ENCODE data around the gene ZNF775. TPM values are rescaled to one million over a fixed set of nuclear protein-coding genes. Genes with fewer than 3 reads are reported as not detected.

ZNF775 gene
- total RNA-seq, 2 donors from 2014 or later, result 4.4 to 5.0 TPM

DNA sequence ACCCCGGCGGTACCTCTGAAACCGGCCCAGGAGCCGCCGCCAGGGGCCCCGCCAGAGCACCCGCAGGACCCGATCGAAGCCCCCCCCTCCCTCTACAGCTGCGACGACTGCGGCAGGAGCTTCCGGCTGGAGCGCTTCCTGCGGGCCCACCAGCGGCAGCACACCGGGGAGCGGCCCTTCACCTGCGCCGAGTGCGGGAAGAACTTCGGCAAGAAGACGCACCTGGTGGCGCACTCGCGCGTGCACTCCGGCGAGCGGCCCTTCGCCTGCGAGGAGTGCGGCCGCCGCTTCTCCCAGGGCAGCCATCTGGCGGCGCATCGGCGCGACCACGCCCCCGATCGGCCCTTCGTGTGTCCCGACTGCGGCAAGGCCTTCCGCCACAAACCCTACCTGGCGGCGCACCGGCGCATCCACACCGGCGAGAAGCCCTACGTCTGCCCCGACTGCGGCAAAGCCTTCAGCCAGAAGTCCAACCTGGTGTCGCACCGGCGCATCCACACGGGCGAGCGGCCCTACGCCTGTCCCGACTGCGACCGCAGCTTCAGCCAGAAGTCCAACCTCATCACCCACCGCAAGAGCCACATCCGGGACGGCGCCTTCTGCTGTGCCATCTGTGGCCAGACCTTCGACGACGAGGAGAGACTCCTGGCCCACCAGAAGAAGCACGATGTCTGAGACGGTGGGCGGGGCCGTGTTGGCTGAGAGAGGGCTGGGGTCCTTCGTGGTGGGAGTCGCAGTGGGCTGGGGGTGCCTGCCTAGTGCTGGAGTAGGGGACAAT lies 6.7 kb upstream of the ZNF775 start:
- H3K9me3 Mint-ChIP-seq, result no peaks in the 10 kb centered on the region
- DNase-seq (ENCODE audit: low spot score in 2 of 2) (no peak), ATAC-seq (no peak)
- no peak overlapping the region for H3K27ac Mint-ChIP-seq
- H3K36me3 Mint-ChIP-seq, result peaks cover 0 to 5% of the 10 kb centered on the region in 2 donors

DNA sequence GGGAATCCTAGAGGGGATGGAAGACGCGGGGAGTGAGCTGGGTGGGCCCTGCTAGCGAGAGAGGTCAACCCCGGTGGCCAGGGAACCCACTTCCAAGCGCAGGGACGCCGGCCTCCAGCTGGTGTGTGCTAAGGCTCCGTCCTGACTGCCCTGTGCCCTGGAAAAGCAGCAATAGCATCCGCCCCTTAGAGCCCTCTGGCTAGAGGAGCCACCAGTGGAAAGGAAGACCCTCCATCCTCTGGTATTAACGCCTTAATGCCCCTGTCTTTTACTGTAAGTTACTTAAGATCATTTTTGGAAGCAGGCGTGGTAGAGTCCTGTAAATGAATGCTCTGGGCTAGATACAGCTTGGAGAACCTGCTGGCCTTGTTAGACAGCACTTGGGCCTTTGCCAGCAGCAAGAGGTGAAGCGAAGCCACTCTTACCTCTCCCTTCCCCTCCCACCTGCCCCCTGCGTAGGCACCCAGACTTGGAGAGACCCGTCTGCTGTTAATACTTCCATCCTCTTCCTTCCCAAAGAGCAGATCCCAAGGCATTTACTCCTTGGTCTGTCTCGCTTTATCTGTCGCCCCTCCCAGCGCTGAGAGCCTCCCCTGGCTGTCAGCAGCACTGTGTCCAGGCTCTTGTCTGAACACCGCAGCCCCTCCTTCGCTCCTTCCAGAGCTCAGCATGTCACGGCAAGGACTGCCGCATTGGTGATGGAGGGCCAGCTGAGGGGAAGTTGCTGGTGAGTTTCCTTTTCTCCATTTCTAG lies 5.9 kb upstream of the ZNF775 start:
- Mint-ChIP-seq H3K27ac (no peak overlapping the region), H3K9me3 (no peaks in the 10 kb centered on the region), H3K36me3 (peaks cover 0 to 5% of the 10 kb centered on the region in 2 donors)
- ATAC-seq, result no peak
- DNase-seq (ENCODE audit: low spot score in 2 of 2), result no peak

DNA sequence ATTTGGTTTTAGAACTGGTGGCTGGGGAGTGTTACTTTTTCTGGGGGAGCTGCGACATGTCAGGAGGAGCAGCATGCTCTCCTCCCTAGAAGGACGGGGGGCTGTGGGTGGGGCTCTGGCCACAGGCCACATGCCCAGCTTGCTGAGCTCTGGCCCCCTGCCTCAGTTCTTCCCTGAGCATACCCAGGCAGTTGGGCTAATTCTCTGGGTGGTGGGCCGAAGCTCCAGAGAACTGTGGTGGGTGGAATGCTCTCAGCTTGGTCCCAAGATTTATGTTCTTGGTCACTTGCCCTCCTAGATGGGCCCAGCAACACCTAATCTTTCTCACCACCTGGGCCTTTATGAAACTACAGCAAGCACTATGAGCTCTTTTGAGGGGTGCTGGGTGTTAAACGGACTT lies 5.1 kb upstream of the ZNF775 start:
- ATAC-seq, result no peak
- H3K36me3 Mint-ChIP-seq, result peaks cover 0 to 3% of the 10 kb centered on the region in 2 donors
- H3K9me3 Mint-ChIP-seq, result no peaks in the 10 kb centered on the region
- peak overlapping the region in 1 of 2 donors; percentile 4 for H3K27ac Mint-ChIP-seq
- DNase-seq (ENCODE audit: low spot score in 2 of 2), result no peak

DNA sequence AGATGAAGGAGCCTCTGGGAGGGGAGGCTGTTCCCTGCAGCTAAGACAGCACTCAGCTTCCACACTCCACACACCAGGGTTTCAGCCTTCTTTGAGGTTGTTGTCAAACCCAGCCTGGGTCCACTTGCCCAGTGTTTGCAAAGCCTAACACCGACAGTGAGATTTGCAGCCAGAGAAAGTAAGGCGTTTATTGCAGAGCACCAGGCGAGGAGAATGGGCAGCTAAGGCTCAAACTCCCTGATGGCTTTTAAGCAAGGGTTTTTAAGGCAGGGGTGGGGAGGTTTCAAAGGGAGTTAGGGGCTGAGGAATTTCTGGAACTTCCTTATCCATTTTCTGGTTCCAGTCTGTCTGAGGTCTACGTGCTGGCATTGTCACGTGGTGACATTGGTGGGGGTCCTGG lies 4.7 kb upstream of the ZNF775 start:
- ATAC-seq (no peak), DNase-seq (ENCODE audit: low spot score in 2 of 2) (no peak)
- Mint-ChIP-seq H3K9me3 (no peaks in the 10 kb centered on the region), H3K27ac (peak overlapping the region in 1 of 2 donors; percentile 4), H3K36me3 (peaks cover 0 to under 1% of the 10 kb centered on the region in 2 donors)

DNA sequence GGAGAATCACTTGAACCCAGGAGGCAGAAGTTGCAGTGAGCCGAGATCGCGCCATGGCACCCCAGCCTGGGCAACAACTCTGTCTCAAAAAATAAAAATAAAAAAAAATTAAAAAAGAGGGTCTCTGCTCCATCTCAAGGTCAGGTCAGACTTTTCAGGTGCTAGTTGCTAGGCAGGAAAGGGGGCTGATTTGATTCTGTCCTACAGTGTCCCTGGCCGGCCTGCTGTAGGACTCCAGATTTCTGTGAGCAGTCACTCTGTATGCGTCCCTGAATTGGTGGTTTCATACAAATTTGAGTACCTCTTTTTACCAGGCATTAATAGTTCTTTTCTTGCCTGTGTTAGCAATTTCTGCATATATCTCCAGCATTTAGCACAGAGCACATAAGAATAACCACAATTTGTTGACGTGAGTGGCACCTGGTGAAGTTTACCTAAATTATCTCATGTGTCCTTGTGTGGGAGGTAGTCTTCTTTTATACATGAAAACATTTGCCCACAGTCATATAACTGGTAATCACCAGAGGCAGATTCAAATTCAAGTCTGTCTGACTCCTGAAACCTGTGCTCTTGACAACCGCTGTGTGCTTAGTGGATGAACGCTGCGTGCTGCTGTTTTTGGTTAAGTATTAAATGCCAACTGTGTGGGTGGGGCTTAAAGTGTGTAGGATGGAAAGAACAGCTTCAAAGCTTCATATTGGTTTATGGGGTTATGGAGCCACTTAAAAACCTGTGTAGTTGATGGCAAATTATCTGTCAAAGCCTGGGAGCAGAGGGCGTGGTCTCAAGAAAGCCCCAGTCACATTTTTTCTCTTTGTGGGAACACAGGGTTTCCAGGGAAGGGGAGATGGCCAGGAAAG lies 3.2 kb upstream of the ZNF775 start:
- Mint-ChIP-seq H3K27ac (peak overlapping the region; percentile 79 to 93), H3K36me3 (peaks cover 0 to 5% of the 10 kb centered on the region in 2 donors), H3K9me3 (no peaks in the 10 kb centered on the region)
- ATAC-seq (peak; percentile 6 to 46), DNase-seq (ENCODE audit: low spot score in 2 of 2) (peak in 1 of 2 donors; percentile 45)

DNA sequence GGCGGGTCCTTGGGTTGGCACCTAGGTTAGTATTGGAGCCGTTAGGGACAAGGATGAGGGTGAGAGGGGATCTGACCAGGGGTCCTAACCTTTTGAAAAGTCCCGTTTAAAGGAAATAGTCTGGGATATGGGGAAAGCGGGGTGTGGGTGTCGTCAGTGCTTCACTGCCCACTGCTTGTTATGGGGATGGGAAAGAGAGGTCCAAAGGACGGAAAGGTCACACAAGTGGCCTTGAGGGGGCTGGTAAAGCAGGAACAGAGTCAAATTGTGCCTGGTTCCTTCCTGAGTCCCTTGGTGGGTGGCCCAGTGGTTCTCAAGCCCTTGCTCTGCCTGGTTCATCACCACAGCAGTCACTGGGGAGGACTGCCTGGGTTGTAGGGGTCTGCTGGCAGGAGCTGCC lies 2.6 kb upstream of the ZNF775 start:
- DNase-seq (ENCODE audit: low spot score in 2 of 2) (no peak), ATAC-seq (no peak)
- Mint-ChIP-seq H3K27ac (peak overlapping the region; percentile 79 to 93), H3K36me3 (peaks cover 0 to 5% of the 10 kb centered on the region in 2 donors), H3K9me3 (no peaks in the 10 kb centered on the region)

DNA sequence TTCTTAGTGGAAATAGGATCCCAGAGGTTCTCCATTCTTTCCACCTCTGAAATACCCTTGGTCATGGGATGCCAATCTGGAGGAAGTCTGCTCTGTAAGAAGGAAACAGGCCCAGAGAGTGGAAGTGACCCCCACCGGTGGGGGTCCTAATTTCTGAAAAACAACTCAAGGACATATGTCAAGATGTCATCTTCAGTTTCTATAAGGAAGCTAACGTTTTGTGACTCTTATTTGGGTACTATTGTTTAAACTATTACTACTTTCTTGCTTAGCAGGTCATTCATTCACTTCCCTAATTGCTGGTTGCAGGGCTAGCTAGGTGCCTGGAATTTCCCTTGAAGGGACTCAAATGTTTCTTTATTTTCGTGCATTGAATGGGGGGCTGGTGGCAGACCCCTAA lies 1.9 kb upstream of the ZNF775 start:
- Mint-ChIP-seq H3K9me3 (no peaks in the 10 kb centered on the region), H3K27ac (peak overlapping the region in 1 of 2 donors; percentile 84), H3K36me3 (peaks cover 0 to 5% of the 10 kb centered on the region in 2 donors)
- ATAC-seq (no peak), DNase-seq (ENCODE audit: low spot score in 2 of 2) (no peak)

DNA sequence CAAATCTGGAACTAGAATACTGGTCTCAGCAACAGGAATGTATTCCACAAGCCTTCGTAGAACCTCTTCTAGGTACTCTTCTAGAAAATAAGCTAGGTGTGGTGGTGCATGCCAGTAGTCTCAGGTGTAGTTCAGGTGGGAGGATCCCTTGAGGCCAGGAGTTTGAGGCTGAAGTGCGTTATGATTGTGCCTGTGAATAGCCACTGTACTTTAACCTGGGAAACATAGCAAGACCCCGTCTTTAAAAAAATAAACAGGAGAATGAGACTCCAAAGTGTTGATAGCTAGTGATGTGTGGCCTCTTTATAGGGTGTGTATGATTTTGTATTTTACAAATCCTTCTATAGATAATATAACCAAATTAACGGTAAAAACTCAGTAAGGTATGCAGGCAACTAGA lies 1.5 kb upstream of the ZNF775 start:
- Mint-ChIP-seq H3K27ac (peak overlapping the region; percentile 74 to 84), H3K36me3 (peaks cover 0 to 5% of the 10 kb centered on the region in 2 donors), H3K9me3 (no peaks in the 10 kb centered on the region)
- DNase-seq (ENCODE audit: low spot score in 2 of 2) (peak in 1 of 2 donors; percentile 20), ATAC-seq (no peak)

DNA sequence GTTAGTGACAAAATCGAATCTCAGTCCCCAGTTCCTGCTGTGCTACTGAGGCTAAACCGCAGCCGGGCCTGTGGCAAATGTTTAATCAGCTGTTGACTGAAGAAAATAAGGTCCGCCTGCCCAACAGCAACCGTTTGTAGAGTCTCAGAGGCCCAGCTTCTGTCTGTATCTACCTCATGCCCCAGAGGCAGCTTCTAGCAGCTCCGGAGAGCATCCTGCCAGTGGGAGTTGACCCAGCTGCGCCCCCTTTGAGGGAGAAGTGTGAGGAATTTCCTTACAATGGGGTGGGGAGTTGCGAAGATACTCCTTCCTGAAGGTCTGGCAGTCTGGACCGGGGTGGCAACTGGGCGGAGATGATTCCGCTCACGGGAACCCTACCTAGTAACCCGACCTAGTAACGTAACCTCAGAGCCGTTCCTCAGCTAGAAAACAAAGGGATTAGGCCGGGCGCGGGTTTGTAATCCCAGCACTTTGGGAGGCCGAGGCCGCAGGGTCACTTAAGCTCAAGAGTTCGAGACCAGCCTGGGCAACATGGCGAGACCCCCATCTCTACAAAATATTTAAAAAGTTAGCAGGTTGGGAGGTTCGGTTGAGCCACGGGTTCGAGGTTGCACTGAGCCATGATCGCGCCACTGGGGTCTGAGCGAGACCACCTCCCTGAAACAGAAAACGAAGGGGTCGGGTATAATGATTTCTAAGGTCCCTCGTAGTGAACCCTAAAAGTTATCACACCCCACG lies 846 bp upstream of the ZNF775 start:
- Mint-ChIP-seq H3K9me3 (no peaks in the 10 kb centered on the region), H3K27ac (peak overlapping the region; percentile 74 to 84), H3K36me3 (peaks cover 0 to 5% of the 10 kb centered on the region in 2 donors)
- ATAC-seq (no peak), DNase-seq (ENCODE audit: low spot score in 2 of 2) (peak; percentile 30 to 56)

DNA sequence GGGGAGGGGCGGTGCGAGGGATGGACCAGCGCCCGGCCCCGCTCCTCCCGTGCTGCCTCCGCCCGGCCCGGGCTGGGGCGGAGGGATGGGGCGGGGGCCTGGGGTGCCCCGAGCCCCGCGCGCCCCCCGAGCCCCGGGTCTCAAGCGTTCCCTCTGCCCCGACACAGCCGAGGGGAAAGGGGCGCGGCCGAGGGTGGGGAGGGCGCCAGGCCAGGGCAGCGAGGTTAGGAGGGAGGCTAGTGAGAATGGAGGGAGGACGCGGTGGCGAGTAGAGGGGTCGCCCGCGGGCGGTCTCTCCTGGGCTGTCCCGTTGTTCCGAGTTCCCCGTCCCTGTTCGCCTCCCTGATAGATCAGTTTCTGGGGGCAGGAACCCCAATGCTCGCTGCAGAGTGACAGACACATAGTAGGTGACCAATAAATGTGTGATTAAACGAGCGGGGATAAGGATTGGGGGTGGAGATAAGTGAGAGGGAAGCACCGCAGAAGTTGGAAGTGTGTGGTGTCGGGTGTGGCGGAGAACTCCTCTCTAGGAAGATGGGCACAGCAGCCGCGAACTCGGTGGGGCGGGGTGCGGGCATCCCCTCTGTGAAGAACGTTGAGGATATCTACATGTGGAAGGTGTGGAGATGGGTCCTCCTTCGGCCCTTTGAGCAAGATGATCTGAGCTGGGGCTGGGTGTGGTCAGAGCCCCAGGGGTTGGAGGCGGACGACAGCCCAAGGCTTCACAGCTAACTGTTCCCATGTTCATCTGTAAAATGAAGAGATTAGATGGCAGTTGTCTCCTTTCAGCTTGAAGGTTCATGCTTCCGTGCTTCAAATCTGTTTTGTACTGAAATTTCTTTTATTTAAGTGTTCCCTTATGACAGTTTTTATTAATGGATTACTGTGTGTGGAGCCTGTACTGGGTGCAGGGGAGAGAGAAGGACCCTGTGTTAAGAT lies 580 bp downstream of the ZNF775 start:
- peak in 1 of 2 donors; percentile 0 for ATAC-seq
- peaks cover 0 to 5% of the 10 kb centered on the region in 2 donors for H3K36me3 Mint-ChIP-seq
- H3K27ac Mint-ChIP-seq, result peak overlapping the region; percentile 33 to 88
- DNase-seq (ENCODE audit: low spot score in 2 of 2), result peak in 1 of 2 donors; percentile 55
- no peaks in the 10 kb centered on the region for H3K9me3 Mint-ChIP-seq

DNA sequence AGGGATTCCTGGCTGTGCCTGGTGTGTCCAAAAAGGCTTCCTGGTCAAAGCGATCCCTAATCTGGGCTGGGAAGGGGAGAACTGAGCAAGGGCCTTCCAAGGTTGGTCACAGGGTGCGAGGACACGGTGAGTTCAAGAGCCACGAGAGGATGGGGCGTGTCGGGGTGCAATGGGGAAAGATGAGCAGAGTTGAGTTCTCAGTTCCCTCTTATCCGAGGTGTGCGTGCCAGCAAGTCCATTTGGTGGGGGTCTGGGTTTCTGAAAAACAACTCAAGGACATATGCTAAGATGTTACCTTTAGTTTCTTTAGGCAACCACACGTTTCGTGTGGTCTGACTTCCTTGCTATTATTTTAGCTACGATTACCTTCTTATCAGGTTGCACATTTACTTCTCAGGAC lies 1.3 kb downstream of the ZNF775 start:
- Mint-ChIP-seq H3K36me3 (peaks cover 0 to 5% of the 10 kb centered on the region in 2 donors), H3K27ac (peak overlapping the region in 1 of 2 donors; percentile 88), H3K9me3 (no peaks in the 10 kb centered on the region)
- ATAC-seq, result no peak
- DNase-seq (ENCODE audit: low spot score in 2 of 2), result no peak

DNA sequence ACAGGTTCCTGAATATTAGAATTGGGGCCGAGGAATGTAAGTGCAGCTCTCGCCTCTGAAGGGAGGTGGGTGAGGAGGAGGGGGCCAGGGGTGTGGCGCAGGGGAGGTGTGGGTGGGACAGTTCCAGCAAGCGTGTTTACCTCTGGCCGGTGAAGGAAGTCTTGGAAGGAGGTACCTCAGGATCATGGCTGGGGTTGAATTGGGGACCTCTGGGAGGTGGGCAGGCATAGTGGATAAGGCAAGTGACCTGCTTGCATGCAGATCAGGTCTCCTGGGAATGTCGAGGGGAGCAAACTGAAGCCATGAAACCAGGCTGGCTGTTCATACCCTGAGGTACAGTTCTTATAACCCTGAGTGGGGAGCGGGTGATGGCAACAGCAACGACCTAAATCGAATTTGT lies 2.0 kb downstream of the ZNF775 start:
- H3K9me3 Mint-ChIP-seq, result no peaks in the 10 kb centered on the region
- peak in 1 of 2 donors; percentile 39 for DNase-seq (ENCODE audit: low spot score in 2 of 2)
- ATAC-seq, result no peak
- peaks cover 0 to 5% of the 10 kb centered on the region in 2 donors for H3K36me3 Mint-ChIP-seq
- no peak overlapping the region for H3K27ac Mint-ChIP-seq

DNA sequence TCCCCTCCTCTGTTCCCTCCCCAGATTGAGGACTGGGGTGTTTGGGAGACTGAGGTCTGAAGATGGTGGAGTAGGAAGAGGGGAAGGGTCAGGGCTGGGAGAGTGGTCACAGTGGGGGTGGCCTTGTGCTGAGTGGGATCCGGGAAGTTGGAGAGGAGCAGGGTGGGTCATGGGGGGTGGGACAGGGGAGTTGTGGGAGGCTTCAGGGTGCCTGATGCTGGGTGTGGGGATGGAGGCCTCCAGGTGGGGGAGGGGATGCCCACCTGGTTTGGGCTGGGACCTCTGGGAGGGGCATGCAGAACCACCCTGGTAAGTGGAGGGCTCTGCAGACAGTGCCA lies 2.6 kb downstream of the ZNF775 start:
- peaks cover 0 to 5% of the 10 kb centered on the region in 2 donors for H3K36me3 Mint-ChIP-seq
- no peak overlapping the region for H3K27ac Mint-ChIP-seq
- no peaks in the 10 kb centered on the region for H3K9me3 Mint-ChIP-seq
- DNase-seq (ENCODE audit: low spot score in 2 of 2) (peak in 1 of 2 donors; percentile 41), ATAC-seq (no peak)

DNA sequence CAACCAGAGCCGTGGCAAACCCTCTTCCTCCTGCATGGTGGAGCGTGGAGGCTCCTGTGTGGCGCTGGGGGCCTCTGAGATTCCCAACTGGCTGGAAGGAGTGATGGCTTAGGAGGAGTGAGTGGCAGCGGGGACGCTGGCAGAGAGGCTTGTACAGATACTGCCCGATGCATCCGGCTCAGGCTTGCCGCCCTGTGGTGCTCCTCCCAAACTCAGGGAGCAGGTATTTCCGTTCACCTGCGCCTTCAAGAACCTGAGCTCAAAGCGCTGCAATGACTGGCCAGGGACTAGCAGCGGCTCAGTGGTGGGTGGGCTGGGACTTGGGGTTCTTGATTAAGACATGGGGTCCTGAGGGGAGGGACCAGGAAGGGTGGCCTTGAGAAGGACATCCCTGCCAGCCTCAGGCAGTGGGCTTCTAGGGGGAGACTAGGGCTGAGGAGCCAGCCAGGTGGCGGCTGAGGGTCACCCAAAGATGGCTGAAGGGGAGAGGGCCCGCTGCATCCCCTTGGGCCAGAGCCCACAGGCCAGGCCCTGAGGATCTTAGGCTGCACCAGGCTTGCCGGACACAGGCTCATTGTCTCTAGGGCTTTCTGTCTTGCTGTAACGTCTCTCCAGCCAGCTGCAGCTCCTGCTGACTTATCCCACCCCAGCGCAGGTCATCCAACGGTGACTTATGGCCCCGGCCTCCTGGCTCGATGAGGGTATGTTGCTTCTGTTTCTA lies 3.2 kb downstream of the ZNF775 start:
- DNase-seq (ENCODE audit: low spot score in 2 of 2) (no peak), ATAC-seq (no peak)
- peaks cover 0 to 5% of the 10 kb centered on the region in 2 donors for H3K36me3 Mint-ChIP-seq
- H3K9me3 Mint-ChIP-seq, result no peaks in the 10 kb centered on the region
- H3K27ac Mint-ChIP-seq, result no peak overlapping the region

DNA sequence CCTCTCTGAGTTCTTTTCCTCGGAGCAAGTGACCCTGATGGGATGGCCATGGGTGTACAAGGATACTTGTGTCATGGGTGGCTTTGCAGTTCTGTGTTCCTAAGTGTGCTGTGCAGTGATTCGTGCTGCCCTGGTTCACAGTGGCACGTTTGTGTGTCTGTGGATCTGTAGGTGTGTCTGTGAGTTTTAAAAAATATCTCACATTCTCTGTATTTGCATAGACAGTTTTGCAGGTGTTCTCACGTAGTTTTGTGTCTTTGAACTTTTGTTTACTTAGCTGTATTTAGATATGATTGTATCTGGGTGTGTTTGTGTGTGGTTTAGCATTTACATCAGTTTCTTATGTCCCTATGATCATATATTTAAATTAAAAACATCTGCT lies 3.7 kb downstream of the ZNF775 start:
- H3K27ac Mint-ChIP-seq, result peak overlapping the region in 1 of 2 donors; percentile 31
- no peak for DNase-seq (ENCODE audit: low spot score in 2 of 2)
- no peaks in the 10 kb centered on the region for H3K9me3 Mint-ChIP-seq
- H3K36me3 Mint-ChIP-seq, result peaks cover 0 to 5% of the 10 kb centered on the region in 2 donors
- no peak for ATAC-seq

Data from activated naive CD4-positive, alpha-beta T cell treated with anti-CD3 and anti-CD28 coated beads, Interleukin-2, amount 50 U/mL, for 72 hours (primary cell).